22Rv1 (cell line): ENCODE results near the gene RAB40A.
A peak's percentile ranks its signal among the peaks of the same experiment; 100 is the strongest.
"Not testable (repeated sequence)": the region's sequence is repeated elsewhere in the genome, so short reads cannot be mapped to it uniquely, and the experiment has no call there.

Experiments
- H3K27ac ChIP-seq: fragments of 450-650 bp; 2 replicates; pipeline ENCODE4 v1.5.1; 2017
- ZFX ChIP-seq: fragments of 450-650 bp; IDR thresholded peaks from 2 replicates; pipeline ENCODE4 v1.6.1; 2017; ENCODE audit warnings: antibody characterized with exemption, borderline replicate concordance
- TF ChIP-seq, protein P1 (sequence below): fragments of 450-650 bp; IDR thresholded peaks from 2 replicates; pipeline ENCODE4 v1.5.1; 2017; ENCODE audit warnings: mild to moderate bottlenecking

The RAB40A gene

DNA sequence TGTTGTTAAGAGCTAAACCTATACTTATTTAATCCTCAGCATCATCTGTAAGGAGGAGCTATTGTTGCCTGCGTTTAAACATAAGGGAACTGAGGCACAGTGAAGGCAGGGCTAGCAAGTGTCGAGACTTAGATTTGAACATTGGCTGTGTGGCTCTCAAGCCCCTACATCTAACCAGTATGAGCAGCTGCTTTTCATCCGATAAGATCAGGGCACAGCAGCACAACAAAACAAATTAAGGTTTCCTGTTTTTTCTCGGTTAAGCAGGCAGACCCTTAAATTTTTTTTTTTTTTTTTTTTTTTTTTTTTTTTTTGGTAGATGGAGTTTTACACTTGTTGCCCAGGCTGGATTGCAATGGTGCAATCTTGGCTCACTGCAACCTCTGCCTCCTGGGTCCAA, 35.6 kb downstream of the RAB40A start:
- no peak overlapping the region for H3K27ac ChIP-seq
- TF ChIP-seq, protein P1, sequence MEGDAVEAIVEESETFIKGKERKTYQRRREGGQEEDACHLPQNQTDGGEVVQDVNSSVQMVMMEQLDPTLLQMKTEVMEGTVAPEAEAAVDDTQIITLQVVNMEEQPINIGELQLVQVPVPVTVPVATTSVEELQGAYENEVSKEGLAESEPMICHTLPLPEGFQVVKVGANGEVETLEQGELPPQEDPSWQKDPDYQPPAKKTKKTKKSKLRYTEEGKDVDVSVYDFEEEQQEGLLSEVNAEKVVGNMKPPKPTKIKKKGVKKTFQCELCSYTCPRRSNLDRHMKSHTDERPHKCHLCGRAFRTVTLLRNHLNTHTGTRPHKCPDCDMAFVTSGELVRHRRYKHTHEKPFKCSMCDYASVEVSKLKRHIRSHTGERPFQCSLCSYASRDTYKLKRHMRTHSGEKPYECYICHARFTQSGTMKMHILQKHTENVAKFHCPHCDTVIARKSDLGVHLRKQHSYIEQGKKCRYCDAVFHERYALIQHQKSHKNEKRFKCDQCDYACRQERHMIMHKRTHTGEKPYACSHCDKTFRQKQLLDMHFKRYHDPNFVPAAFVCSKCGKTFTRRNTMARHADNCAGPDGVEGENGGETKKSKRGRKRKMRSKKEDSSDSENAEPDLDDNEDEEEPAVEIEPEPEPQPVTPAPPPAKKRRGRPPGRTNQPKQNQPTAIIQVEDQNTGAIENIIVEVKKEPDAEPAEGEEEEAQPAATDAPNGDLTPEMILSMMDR = no peak
- no peak for TF ChIP-seq ZFX

DNA sequence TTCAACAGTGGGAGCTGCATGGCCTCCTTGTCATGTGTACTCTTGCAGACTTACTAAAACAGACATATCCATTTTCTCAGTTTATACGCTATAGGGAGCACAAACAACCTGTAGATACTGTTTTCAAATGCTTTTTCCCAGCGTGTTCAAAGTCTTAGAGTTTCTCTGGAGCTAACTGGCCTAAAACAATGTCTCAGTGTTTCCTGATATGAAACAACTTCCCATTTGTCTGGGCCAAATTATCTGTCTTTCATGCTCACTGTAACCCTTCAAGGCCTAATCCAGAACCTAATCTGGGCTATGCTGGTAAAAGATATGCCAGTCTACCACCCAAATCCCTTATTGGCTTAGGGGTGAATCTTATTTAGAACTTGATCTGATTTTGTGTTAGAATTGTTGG, 38.8 kb downstream of the RAB40A start:
- H3K27ac ChIP-seq = no peak overlapping the region
- TF ChIP-seq, protein P1 = no peak
- no peak for TF ChIP-seq ZFX

DNA sequence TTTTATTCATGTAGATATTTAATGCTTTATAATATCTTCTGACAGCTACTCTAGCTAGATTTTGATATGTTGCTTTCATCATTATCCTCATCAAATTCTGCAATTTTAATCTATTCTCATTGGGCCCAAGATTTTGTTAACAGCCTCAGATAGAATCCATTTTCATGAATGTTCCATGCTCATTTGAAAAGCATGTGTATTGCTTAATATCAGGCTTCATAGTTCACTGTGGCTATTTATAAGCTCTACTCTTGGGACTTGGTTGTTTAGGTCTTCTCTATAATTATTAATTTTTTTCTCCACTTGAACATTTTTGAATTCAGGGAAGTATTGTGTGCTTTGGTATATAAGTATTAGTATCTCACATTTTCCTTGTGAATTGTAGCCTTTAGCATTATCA, 41.8 kb downstream of the RAB40A start:
- H3K27ac ChIP-seq = no peak overlapping the region
- TF ChIP-seq, protein P1 = no peak
- TF ChIP-seq ZFX = no peak

DNA sequence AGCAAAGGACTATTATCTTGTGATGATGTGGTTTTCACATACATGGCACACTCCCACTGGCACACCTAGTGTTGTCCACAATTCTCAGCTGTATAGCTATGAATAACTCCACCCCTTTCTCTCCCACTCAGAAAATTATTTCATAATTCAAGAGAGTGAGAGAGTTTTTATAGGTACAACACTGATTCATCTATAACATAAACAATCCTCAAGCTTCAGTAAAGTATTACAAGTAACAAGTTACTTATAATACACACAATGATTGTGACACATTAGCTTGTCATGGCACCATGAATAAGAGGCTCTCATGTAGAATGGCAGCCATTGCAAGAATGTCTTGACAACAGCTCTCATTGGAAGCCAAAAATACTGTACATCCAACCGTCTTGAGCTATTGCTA, 43.9 kb downstream of the RAB40A start:
- H3K27ac ChIP-seq = no peak overlapping the region
- TF ChIP-seq ZFX = no peak

DNA sequence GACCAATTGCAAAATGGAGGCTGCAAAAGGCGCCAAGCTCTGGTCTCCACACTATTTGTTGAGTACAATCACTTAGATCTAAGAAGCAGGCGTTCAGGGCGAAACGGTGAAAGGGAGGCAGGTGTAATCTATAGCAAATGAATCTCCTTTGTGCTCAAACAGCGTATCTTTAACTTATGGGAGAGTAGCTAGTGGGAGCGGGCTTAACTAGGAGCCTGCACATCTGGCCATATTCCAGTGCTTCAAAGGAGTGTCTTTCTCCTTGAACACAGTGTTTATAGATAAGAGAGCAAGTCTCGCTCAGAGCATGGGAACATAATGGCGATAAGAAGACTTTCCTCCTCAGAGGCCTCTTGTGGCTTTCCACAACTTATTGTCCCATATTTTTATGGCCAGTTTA, 49.3 kb downstream of the RAB40A start:
- not testable (repeated sequence) for H3K27ac ChIP-seq

DNA sequence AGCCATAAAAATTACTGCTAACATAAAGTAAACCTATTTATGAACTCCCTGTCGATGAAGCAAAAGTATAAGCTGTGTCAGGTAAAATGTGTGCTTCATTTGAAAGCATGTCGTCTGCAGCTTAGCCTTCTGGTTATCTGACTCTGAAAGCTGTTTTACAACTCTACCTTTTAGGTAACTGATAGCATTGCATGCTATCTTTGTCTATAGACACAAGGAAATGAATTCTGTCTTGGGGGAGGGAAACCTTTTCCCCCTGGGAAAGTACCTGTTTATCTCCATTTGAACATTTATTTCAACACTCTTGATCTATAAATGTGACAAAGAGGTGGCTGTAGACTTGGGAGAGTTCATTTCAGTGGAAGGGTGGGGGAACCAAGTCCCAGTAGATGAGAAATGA, 51.4 kb downstream of the RAB40A start:
- TF ChIP-seq, protein P1 = no peak
- no peak for TF ChIP-seq ZFX
- H3K27ac ChIP-seq = no peak overlapping the region

DNA sequence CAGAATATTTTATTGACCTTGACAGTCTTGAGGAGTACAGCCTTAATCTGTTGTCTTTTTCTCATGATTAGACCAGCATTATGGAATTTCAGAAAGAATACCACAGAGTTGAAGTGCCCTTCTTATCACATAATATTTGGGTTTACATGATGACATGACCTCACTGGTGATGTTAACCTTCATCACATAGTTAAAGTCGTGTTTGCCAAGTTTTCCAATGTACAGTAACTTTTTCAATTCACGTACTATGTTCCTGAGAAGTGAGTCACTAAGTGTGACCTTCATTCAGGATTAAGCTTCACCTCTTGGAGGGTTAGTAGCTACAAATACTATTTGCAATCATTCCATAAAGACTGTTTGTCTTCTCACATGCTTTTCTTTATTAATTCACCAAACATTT, 52.1 kb downstream of the RAB40A start:
- H3K27ac ChIP-seq = no peak overlapping the region
- TF ChIP-seq, protein P1 = no peak
- no peak for TF ChIP-seq ZFX

DNA sequence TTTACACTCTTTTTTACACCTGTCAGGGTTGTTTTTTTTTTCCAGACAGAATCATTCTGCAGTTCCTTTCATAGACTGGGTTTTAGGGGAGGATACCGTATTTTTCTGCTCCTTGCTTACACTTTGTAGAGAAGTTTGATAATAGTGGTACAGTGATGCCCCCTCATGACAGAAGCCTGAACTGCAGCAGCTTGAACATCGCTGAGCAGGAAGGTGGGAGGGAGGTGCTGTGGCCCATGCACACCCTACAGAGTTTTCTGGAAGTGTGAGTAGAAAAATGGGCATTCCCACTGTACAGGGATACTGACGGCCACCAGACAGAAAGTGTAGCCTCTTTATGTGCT, 54.5 kb downstream of the RAB40A start:
- no peak for TF ChIP-seq ZFX
- TF ChIP-seq, protein P1 = peak; percentile 65

More for the DNA sequence above, 54.5 kb downstream of the RAB40A start:
- H3K27ac ChIP-seq = no peak overlapping the region
